NCI-H1105 treated with DMSO at 0.1 percent for 48 hours (cell line): ENCODE measurements around the gene AP2S1.
"Not testable (repeated sequence)": the region's sequence is repeated elsewhere in the genome, so short reads cannot be mapped to it uniquely, and the experiment has no call there.

Experiments used
- DNase-seq: peaks from one replicate; lab custom pipeline; 2025; lab: John Stamatoyannopoulos, UW

AP2S1 gene

GRCh38 chr19:46850228-46851203 lies at the start of gene AP2S1:
AP2S1 (minus strand) TSS chr19:46850846; CDS start chr19:46850766, 80 bp downstream.
- peak; percentile 99 for DNase-seq

DNA sequence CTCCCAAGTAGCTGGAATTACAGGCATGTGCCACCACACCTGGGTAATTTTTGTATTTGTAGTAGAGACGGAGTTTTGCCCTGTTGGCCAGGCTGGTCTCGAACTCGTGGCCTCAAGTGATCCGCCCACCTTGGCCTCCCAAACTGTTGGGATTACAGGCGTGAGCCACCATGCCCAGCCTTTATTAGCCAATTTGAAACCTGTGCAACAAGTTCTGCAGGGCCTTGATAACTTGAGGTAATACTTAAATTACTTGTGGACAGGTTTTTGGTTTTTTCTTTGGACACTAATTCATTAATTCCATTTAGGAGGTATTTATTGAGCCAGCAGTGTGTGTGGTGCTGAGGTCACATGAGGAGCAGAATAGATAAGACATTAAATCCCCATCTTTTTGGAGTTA lies 49.7 kb upstream of the AP2S1 start:
- no peak for DNase-seq

DNA sequence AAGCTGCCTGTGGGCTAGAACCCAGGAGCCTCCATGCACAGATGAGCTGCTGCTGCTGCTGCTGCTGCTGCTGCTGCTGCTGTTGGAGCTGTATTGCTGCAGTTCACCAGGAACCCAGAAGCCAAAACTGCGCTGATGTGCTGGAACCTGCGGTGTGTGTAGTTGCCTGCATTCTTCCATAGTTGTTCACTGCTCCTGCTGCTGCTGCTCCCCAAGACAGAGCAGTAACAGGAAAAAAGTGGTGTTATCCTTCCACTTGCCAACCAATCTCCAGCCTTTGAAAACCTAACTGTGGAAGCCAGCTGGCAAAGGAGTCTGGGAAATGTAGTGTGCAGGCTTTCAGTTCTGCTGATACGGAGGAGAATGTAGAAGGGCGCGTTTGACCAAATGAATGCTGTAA lies 48.1 kb upstream of the AP2S1 start:
- DNase-seq, result no peak

DNA sequence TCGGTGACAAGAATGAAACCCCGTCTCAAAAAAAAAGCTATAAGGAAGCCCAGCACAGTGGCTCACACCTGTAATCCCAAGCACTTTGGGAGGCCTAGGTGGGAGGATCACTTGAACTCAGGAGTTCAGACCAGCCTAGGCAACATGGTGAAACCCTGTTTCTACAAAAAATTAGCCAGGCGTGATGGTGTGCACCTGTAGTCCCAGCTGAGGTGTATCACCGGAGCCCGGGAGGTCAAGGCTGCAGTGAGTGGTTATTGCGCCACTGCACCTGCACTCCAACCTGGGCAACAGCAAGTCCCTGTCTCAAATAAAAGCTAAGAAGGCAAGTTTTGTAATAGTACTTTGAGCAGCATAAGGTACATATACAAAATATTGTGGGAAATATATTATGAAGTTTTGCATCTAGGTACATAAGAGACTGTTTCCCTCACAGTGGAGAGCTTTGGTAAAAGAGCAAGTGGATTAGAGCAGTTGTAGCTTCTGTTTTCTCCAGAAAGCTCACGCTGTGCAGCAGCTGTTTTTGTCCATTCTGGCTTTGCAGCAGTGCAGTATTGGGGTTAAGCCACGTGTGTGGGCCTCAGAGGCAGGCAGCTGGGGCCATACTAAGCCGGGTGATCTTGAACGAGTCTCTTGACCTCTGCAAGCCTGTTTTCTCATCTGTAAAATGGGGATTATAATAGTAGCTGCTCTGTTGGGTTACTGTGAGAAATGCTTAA lies 45.6 kb upstream of the AP2S1 start:
- DNase-seq, result no peak

- no peak for DNase-seq
Measured at GRCh38 chr19:46892252-46893179, 41.9 kb upstream of the AP2S1 start.

- no peak for DNase-seq
Measured at GRCh38 chr19:46890423-46891170, 40.0 kb upstream of the AP2S1 start.

DNA sequence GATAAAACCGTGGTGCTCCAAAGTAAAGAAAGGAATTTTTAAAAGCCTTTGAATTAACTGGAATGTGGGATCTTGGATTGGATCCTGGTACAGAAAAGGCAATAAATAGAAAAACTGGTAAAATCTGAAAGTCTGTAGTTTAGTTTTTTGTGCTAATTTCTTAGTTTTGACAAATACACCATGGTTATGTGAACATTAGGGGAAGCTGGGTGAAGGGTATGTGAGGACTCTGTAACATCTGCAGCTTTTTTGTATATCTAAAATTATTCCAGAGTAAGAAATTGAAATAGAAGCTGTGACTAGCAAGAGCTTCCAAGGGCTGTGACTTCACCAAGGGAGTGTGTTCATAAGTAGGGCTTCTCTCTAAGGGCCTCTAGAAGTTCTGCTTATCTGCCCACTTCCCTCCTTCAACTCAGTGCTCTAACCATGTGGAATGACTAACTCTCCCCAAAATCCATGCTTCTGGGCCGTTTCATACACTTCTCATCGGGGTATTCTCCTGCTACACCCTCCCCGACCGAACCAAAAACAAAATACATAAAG lies 36.7 kb upstream of the AP2S1 start:
- DNase-seq, result no peak

DNA sequence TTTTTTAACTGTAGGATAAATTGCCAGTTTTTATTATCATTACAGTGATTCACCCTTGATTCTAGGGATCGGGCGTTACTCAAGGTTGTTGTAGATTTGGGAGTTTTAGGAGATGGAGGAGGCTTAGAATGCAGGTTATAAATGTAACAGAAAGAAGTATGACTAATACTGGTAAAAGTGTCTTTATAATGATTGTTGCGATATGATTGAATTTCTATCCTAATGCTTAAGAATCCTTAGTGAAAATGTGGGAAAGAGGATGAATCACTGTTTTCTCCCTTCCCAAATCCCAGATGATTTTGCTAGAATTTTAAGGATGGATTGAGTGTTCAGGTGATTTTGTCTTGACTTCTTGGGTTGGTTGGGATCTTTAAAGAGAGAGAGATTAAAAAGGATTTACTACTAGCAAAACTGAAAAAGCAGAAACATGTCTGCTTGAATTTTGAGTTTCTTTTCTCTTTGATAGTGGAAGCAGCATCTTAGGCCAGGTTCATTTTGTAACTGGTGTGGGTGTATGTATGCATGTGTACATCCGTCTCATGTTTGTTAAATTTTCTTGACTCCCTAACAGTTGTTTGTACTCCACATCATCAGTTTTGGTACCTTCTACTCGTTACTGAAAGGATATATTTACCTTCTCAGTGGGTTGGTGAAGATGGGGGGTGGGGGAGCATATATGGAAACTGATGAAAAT lies 36.0 kb upstream of the AP2S1 start:
- DNase-seq, result no peak

DNA sequence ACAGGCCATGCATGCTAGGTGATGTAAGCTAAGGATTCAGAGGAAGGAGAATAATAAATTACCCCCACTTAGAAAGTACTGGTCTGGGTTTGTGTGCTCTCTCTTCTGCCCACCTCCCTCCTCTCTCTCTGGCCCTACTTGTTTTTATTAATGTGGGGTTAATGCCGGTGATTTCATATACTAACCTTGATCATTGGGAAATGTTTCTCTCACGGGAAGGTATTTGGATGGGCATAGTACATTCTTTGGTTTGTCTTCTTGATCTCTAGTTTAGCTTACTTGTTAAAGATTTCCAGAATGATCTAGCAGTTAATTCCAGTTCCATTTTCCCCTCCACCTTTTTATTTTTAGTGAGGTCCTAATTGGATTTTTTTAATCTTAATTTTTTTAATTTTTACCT lies 34.8 kb upstream of the AP2S1 start:
- DNase-seq, result no peak

DNA sequence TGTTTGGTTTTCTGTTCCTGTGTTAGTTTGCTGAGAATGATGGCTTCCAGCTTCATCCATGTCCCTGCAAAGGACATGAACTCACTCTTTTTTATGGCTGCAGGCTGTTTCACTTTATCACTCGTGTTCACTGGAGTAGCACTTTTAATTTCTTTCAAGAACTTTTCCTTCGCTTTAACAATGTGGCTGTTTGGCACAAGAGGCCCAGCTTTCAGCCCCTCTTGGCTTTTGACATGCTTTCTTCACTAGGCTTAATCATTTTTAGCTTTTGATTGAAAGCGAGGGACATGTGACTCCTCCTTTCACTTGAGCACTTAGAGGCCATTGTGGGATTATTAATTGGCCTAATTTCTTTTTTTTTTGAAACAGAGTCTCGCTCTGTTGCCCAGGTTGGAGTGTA lies 32.1 kb upstream of the AP2S1 start:
- DNase-seq, result not testable (repeated sequence)

GRCh38 chr19:46882034-46882433 lies 31.4 kb upstream of the AP2S1 start:
- no peak for DNase-seq

- DNase-seq, result no peak
Measured at GRCh38 chr19:46881092-46881491, 30.4 kb upstream of the AP2S1 start.

DNA sequence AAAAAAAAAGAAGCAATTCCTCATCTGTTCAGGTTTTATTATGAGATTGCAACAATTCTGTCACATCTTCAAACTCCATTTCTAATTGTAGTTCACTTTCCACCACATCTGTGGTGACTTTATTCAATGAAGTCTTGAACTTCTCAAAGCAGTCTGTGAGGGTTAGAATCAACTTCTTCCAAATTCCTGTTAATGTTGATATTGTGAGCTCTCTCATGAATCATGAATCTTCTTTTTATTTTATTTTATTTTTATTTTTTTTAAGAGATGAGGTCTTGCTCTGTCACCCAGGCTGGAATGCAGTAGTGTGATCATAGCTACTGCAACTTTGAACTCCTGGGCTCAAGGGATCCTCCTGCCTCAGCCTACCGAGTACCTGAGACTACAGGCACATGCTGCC lies 29.8 kb upstream of the AP2S1 start:
- no peak for DNase-seq

GRCh38 chr19:46878613-46879375 lies 28.1 kb upstream of the AP2S1 start:
- DNase-seq, result no peak

DNA sequence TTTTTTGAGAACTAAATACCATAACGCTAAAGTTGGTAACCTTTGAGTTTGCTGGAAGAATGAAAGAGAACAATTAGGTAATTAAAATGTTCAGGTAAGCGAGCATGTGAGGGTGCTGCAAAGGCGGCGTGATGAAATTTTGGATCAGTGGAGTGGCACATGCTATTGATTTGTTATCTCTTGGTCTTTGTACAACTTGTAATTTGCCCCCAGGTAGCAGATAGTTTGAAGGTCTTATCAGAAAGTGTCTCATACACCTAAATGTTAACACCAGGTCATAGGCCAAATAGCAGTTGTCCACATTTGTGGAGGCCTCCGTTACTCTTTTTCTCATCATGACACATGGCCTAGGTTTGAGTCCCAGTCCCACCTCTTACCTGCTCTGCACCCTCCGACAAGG lies 25.0 kb upstream of the AP2S1 start:
- DNase-seq, result no peak

GRCh38 chr19:46875234-46875633 lies 24.6 kb upstream of the AP2S1 start:
- no peak for DNase-seq

DNA sequence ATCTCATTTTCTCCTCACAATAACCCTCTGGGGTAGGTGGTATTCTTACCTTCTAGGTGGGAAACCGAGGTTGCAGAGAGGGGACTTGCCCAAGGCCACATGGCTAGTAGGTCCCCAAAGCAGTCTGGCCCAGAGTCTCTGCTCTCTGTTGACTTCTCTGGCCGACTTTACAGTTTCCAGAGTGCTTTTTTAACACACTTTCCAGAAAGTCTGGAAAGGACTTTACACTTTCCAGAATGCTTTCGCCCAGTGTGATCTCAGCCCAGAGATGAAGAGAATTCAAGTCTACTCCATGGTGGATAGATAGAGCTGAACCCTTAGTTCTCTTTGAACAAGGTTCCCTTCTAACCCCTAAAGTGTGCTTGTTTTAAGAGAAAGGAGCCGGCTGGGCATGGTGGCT lies 22.3 kb upstream of the AP2S1 start:
- DNase-seq, result no peak

GRCh38 chr19:46871173-46871572 lies 20.5 kb upstream of the AP2S1 start:
- not testable (repeated sequence) for DNase-seq

- no peak for DNase-seq
Measured at GRCh38 chr19:46868025-46868802, 17.6 kb upstream of the AP2S1 start.
